HFFc6 (cell line): ENCODE data around the gene DYNC1I2. TPM values are rescaled to one million over a fixed set of nuclear protein-coding genes. Genes with fewer than 3 reads are reported as not detected.

Source experiments
- DNase-seq: peaks from one replicate; pipeline ENCODE4 v3.0.0-alpha.2; 2018
- H3K27ac Mint-ChIP-seq: 2 replicates; pipeline ENCODE4 v1.8.0; 2020; ENCODE audit warnings: mild to moderate bottlenecking, mixed read lengths
- H3K27me3 Mint-ChIP-seq: 2 replicates; pipeline ENCODE4 v1.8.0; 2021; ENCODE audit warnings: mild to moderate bottlenecking, moderate library complexity, mixed read lengths; ENCODE audit not compliant: insufficient read depth
- H3K36me3 Mint-ChIP-seq: 2 replicates; pipeline ENCODE4 v1.8.0; 2021; ENCODE audit warnings: low read depth, mixed read lengths
- H3K4me1 Mint-ChIP-seq: 2 replicates; pipeline ENCODE4 v1.8.0; 2020; ENCODE audit warnings: low read depth, mixed read lengths
- H3K4me3 Mint-ChIP-seq: 2 replicates; pipeline ENCODE4 v1.8.0; 2020; ENCODE audit warnings: mild to moderate bottlenecking, moderate library complexity, mixed read lengths
- H3K9me3 Mint-ChIP-seq: 2 replicates; pipeline ENCODE4 v1.8.0; 2020; ENCODE audit warnings: mild to moderate bottlenecking, mixed read lengths
- total RNA-seq, 6 experiments: library from RNA; stranded (reverse); fragmentation: NEBNext Ultra II Directional; extraction: Animal tissue kit (Norgen Biotek cat#: 25700); gene quantifications; 2 replicates in 1 of 6; 3 replicates in 5 of 6; pipeline ENCODE4 v1.2.3, GENCODE V29; 2021
- TF ChIP-seq, protein P1 (sequence below): fragments of 200-600 bp; sonication (generic); IDR thresholded peaks from 2 replicates; pipeline ENCODE4 v1.5.0; 2021; ENCODE audit warnings: antibody characterized with exemption, mild to moderate bottlenecking

Gene DYNC1I2
- total RNA-seq, 6 experiments from 2014 or later = 98.1 to 111 (median 105) TPM

DNA sequence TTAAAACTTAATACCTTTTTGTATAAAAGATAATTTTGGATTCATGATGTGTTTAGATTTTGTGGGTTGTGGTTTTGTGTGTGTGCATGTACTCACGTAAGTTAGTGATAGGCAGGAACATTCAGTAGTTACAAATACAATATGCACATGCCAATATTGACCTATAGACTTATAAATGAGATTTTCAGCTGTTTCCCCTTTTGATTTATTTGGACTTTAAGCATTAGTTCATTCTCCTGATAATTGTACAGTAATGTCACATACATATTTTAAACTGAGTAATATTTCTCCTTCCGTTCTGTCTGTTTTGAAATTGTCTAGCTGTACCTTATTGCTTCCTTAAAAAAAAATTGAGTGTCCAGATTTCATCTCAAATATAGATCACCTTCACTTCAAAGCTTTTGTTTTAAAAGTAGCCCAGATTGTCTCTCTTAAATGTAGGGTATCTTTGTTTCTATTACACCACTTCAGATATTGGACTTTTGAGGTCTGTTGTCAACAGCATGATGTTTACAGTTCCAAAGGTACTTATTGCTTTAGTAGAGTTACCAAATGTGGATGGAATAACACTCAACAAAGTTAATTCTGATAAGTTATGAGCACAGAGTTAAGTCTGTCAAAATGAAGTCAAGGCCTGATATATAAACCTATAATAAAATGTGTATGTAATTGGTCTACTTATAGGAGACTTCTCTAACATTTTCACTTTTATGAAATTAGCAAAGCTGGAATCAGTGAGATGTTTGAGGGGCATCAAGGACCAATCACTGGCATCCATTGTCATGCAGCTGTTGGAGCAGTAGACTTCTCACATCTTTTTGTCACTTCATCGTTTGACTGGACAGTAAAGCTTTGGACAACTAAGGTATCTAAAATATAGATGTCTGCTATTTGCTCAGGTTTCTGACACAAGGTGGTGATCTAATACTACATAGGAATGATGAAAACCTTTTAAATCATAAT lies 42.0 kb downstream of the DYNC1I2 start:
- Mint-ChIP-seq H3K36me3 (peaks cover 47% of the 10 kb centered on the region), H3K4me1 (peaks cover 28% of the 10 kb centered on the region), H3K27me3 (no peaks in the 10 kb centered on the region), H3K4me3 (no peak overlapping the region), H3K9me3 (no peaks in the 10 kb centered on the region), H3K27ac (no peak overlapping the region)
- TF ChIP-seq, protein P1, sequence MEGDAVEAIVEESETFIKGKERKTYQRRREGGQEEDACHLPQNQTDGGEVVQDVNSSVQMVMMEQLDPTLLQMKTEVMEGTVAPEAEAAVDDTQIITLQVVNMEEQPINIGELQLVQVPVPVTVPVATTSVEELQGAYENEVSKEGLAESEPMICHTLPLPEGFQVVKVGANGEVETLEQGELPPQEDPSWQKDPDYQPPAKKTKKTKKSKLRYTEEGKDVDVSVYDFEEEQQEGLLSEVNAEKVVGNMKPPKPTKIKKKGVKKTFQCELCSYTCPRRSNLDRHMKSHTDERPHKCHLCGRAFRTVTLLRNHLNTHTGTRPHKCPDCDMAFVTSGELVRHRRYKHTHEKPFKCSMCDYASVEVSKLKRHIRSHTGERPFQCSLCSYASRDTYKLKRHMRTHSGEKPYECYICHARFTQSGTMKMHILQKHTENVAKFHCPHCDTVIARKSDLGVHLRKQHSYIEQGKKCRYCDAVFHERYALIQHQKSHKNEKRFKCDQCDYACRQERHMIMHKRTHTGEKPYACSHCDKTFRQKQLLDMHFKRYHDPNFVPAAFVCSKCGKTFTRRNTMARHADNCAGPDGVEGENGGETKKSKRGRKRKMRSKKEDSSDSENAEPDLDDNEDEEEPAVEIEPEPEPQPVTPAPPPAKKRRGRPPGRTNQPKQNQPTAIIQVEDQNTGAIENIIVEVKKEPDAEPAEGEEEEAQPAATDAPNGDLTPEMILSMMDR = no peak
- DNase-seq = no peak

DNA sequence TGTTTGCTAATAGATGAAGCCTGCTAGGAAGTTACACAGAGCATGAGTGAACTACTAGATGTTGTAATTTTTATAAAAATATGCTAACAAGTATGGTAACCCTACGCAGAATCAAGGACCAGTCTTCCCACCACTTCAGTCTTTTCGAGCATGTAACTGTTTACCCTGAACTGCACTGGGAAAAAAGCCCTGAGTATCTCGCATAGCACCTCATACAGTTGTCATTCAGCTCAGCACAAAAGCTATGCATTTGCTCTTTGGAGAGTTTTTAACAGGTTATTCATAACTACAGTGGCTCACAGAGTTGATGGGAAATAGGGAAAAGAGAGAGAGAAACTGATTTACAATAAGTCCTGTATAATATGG lies 42.7 kb downstream of the DYNC1I2 start:
- no peaks in the 10 kb centered on the region for H3K9me3 Mint-ChIP-seq
- no peaks in the 10 kb centered on the region for H3K27me3 Mint-ChIP-seq
- peaks cover 21% of the 10 kb centered on the region for H3K4me1 Mint-ChIP-seq
- no peak overlapping the region for H3K4me3 Mint-ChIP-seq
- H3K27ac Mint-ChIP-seq = no peak overlapping the region
- no peak for DNase-seq
- TF ChIP-seq, protein P1 = no peak
- H3K36me3 Mint-ChIP-seq = peaks cover 54% of the 10 kb centered on the region

DNA sequence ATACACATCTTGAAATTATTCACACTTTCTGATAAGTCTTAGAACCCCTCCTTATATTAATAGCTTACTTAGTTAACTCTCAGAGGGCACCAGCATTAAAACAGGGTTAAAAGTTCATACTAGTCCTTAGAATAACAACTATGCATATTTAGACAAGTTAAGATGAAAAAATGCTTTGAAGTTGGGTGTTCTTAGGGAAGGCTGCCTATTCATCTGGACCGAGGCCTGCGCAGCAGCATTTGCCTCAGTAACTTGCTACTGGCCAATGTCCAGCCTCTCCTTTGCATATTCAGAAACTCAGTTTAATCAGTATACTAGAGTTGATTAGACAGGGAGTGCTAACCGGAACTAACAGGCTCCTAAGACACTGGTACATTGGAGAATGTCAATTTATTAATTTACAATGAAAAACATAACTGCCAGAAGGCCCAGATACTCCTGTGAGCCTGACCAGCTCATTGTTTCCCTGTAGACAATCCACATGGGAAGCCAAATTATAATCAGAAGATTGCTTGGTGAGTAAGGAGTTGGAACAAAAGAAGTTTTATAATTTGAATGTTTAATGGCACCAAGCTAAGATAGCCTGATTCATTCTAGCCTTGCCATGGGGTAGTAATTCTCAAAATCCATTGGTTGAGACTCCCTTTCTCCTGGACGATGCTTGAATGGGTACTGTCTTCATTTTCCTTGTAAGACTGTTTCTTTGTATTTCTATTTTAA lies 48.9 kb downstream of the DYNC1I2 start:
- peaks cover 64% of the 10 kb centered on the region for H3K36me3 Mint-ChIP-seq
- no peaks in the 10 kb centered on the region for H3K27me3 Mint-ChIP-seq
- DNase-seq = no peak
- peaks cover 15% of the 10 kb centered on the region for H3K4me1 Mint-ChIP-seq
- H3K4me3 Mint-ChIP-seq = no peak overlapping the region
- H3K27ac Mint-ChIP-seq = no peak overlapping the region
- TF ChIP-seq, protein P1 = no peak
- H3K9me3 Mint-ChIP-seq = no peaks in the 10 kb centered on the region

DNA sequence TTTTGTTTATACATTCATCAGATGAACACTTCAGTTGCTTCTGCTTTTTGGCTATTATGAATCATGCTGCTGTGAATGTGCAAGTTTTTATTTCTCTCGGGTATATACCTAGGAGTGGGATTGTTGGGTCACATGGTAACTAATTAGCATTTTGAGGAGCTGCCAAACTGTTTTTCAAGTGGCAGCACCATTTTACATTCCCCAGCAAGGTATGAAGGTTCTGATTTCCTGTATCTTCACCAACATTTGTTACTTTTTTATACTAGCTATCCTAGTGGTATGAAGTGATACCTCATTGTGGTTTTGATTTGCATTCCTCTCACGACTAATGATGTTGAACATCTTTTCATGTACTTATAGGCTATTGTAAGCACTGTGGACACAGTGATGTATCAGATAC lies 53.9 kb downstream of the DYNC1I2 start:
- Mint-ChIP-seq H3K27me3 (no peaks in the 10 kb centered on the region), H3K9me3 (no peaks in the 10 kb centered on the region), H3K36me3 (peaks cover 35% of the 10 kb centered on the region), H3K27ac (peak overlapping the region; percentile 11; the same call in 1 of the 2 replicates), H3K4me3 (no peak overlapping the region), H3K4me1 (peaks cover 21% of the 10 kb centered on the region)
- TF ChIP-seq, protein P1 = no peak
- peak; percentile 45 for DNase-seq

DNA sequence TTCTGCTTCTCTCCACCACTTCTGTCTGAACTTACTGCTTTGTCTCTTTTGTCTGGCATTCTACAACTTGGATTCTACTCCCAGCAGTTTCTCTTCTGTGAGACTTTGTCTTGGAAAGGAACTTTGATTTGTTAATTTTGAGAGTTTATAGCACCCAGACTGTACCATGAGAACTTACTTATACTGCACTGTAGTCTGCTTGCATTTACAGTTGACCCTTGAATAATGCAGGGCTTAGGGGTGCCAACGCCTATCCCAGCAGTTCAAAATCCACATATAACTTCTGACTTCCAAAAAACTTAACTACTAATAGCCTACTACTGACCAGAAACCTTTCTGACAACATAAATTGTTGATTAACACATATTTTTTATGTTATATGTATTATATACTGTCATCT lies 55.5 kb downstream of the DYNC1I2 start:
- DNase-seq = no peak
- Mint-ChIP-seq H3K4me3 (no peak overlapping the region), H3K36me3 (peaks cover 27% of the 10 kb centered on the region), H3K4me1 (peaks cover 21% of the 10 kb centered on the region), H3K27me3 (no peaks in the 10 kb centered on the region), H3K27ac (no peak overlapping the region; the same call in 1 of the 2 replicates), H3K9me3 (no peaks in the 10 kb centered on the region)
- TF ChIP-seq, protein P1 = no peak
